NCI-H2107 (cell line): Measurements from ENCODE around the gene LRRTM3.

Experiments used
- DNase-seq: peaks from one replicate; lab custom pipeline; 2025; lab: John Stamatoyannopoulos, UW

The LRRTM3 gene

DNA sequence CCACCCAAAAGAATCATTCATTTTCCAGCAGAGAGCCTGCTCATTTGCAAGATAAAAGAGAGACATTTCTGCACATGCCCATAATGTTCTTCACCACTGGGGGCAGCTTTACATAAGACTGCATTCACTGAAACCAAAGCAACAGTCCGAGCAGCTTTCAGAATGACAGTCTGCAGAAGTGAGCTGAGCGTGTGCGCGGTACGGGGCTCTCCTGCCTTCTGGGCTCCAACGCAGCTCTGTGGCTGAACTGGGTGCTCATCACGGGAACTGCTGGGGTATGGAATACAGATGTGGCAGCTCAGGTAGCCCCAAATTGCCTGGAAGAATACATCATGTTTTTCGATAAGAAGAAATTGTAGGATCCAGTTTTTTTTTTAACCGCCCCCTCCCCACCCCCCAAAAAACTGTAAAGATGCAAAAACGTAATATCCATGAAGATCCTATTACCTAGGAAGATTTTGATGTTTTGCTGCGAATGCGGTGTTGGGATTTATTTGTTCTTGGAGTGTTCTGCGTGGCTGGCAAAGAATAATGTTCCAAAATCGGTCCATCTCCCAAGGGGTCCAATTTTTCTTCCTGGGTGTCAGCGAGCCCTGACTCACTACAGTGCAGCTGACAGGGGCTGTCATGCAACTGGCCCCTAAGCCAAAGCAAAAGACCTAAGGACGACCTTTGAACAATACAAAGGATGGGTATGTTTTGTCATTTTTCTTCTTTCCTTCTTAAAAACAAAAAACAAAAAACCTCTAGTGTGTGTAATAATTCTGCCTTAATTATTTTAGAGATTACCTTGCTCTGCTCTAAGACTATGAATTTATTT, at the start of gene LRRTM3:
Gene LRRTM3 (plus strand): TSS at position 141 of the 820 bp plus-strand sequence.
- DNase-seq, result no peak

DNA sequence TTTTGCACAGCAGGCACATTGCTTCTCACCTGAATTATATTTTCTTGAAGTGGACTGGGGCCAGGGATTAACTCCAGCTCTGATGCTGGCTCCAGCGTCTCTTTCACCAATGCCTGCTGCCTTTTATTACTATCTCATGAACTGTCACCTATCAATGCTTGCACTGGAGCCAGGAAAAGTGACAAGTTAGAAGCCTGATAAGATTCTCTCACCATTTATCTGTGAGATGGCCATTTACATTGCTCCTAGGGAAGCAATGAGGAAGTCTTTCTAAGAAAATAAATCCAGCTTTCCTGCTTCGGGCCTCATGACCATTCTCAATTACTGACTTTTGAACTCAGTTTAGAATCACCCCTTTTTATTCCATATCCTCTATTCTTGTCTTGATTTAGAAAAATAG, 48.5 kb upstream of the LRRTM3 start:
- no peak for DNase-seq

GRCh38 chr10:66880292-66880691, 45.5 kb upstream of the LRRTM3 start:
- DNase-seq, result no peak

- no peak for DNase-seq
Measured at GRCh38 chr10:66880826-66881225, 45.0 kb upstream of the LRRTM3 start.

GRCh38 chr10:66881814-66882213, 44.0 kb upstream of the LRRTM3 start:
- no peak for DNase-seq

- no peak for DNase-seq
Measured at GRCh38 chr10:66882271-66882670, 43.6 kb upstream of the LRRTM3 start.

DNA sequence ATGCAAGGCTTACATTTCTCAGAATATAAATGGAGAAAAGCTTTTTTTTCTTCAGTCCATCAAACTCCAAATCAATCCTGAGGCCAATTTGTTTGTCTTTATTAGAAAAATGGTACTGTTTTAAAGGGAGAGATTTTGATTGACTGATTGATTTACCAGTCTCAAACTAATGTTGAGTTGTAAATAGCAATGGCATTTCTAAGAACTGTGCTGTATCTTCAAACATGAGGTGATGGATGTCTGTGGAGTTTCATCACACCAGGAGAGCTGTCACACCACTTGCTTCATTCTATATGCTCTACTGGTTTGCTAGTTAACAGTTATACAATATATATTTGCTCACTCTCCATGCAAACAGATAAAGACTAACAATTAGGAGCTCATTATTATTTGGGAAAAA, 39.0 kb upstream of the LRRTM3 start:
- DNase-seq, result no peak

GRCh38 chr10:66888237-66888636, 37.6 kb upstream of the LRRTM3 start:
- no peak for DNase-seq

GRCh38 chr10:66892871-66893270, 33.0 kb upstream of the LRRTM3 start:
- no peak for DNase-seq

DNA sequence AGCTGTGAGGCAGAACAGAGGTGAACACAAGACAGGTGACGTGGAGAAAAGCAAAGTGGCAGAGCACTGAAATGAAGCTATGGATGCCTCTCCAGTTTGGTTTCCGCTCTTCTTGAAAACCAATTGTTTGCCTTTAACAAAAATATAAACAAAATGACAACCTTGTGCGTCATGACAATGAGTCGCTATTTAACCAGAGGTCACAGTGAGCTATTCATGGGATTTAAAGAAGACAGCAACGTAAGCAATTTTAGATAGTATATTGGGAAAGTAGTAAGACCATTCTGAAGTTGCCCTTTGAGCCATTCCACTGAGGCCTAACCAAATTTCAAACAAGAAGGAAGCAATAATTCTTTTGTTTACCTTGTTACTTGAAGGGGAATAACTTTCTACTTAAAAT, 15.2 kb upstream of the LRRTM3 start:
- DNase-seq, result no peak

GRCh38 chr10:66916030-66916429, 9.8 kb upstream of the LRRTM3 start:
- DNase-seq, result no peak

DNA sequence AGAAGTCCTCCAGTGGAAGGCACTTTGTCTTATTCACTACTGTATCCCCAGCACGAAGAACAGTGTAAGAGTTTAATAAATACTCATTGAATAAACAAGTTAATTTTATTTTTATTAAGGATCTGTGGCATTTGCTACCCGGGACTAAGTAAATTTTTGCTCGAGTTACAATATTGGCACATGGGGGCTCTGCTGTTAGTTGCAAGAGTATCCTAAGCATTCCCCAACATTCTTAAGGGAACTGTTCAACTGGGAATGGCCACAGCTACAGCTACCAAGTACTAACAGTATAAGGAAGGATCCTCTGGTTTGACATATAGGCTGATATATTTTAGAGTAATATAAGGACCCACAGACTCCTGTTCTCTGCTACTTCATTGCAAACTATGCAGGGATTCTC, 8.7 kb upstream of the LRRTM3 start:
- no peak for DNase-seq

DNA sequence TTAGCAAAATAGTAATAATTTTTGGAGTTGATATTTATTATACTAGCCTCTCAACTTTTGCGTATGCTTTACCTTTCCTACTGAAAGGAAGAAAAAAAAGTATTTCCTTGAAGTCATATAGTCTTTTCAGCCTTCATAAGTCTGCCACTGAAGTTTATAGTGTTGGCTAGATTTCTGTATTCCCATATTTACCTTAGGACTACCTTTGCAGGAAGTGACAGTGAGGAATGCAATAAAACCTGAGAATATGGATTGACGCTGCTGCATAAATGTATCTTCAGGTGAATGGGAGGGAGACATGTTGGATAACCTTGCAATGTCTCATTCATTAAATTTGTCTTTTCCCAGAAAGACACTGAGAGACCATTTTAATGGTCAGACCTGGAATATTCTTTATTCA, 6.6 kb upstream of the LRRTM3 start:
- DNase-seq, result no peak

GRCh38 chr10:66924674-66925345, 1.0 kb upstream of the LRRTM3 start:
- DNase-seq, result no peak

DNA sequence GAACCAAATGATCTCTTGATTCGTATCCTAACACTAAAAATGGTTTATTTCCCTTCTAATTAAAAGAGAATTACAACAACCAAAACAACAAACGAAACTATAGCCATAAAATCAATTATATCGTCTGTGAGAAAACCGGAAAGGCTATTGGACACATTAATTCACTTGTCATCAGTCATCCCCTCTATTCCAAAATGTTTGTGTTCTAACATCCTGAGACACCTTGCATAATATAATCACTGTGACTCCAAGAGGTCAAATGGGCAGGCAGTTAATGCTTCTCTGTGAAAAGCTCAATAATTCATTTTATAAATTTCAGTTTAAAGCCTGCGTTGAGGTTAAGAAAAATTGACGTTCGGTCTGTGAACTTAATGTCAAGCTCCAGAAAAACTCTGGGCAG, 463 bp upstream of the LRRTM3 start:
- no peak for DNase-seq

GRCh38 chr10:66926841-66927240, 1.0 kb downstream of the LRRTM3 start:
- no peak for DNase-seq

DNA sequence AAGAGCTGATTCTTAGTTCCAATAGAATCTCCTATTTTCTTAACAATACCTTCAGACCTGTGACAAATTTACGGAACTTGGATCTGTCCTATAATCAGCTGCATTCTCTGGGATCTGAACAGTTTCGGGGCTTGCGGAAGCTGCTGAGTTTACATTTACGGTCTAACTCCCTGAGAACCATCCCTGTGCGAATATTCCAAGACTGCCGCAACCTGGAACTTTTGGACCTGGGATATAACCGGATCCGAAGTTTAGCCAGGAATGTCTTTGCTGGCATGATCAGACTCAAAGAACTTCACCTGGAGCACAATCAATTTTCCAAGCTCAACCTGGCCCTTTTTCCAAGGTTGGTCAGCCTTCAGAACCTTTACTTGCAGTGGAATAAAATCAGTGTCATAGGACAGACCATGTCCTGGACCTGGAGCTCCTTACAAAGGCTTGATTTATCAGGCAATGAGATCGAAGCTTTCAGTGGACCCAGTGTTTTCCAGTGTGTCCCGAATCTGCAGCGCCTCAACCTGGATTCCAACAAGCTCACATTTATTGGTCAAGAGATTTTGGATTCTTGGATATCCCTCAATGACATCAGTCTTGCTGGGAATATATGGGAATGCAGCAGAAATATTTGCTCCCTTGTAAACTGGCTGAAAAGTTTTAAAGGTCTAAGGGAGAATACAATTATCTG, 1.6 kb downstream of the LRRTM3 start:
- DNase-seq, result no peak

- no peak for DNase-seq
Measured at GRCh38 chr10:66927971-66928770, 2.3 kb downstream of the LRRTM3 start.

DNA sequence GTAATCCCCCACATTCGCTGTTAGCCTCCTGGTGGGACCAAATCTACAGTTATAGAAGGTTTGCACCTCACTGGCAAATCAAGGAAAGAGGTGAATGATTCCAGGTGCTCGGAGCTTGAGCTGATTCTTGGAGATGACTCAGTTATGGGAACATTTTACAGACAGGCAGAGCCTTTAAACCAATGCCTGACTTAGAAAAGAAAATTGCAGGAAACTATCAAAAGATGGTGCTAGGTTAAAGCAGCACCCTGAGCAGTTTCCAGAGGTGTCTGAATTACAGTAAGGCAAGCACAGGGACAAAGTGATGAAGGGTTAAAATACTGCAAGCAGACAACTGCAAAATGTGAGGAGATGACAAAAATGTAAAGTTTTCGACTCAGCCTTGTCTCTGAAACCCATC, 2.9 kb downstream of the LRRTM3 start:
- no peak for DNase-seq

DNA sequence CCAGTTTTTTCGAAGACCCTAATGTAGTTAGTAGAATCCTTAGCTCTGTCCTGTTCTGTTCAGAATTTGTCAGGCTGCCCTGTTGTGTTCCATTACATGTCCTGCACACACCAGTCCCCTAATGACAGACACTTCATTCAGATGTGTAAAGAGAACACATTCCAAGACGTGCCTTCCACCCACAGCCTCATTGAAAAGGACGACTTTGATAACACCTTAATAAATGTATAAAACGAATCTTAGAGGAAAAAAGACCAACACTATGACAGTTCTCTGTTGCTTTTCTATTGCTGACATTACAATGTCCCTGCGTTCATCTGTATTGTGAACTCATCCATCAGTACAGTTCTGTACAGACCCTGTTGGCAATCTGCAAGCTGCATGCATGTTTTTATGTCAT, 3.5 kb downstream of the LRRTM3 start:
- DNase-seq, result no peak

DNA sequence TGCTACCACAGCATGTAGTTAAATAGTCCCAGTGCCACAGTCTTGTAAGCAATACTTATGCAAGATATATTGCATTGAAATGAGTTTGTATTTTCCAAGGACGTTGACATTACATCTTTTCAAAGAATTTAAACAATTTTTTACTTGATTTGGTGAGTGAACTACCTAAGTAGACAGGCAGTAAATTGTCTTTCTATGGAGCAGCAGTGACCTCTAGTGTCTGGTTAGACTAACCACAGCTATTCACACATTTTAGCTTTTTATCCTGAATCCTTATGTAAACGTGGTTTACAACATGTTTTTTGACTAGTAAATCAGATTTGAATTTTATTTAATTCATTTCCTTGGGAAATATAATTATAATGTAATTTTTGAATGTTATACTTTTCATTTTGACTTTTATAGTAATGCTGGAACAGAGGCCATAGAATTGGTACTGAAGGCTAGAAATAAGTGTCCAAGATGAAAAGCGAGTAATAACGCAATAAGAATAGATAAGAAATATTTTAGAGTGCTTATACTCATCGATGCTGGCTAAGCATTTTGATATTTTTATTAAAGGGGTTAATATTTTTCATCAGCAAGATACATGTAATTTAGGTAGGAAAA, 5.6 kb downstream of the LRRTM3 start:
- no peak for DNase-seq

GRCh38 chr10:66931949-66932343, 6.1 kb downstream of the LRRTM3 start:
- no peak for DNase-seq
